GM21576 (cell line): ENCODE data around the gene LPCAT4.
A peak's percentile ranks its signal among the peaks of the same experiment; 100 is the strongest.
"Not testable (repeated sequence)": the region's sequence is repeated elsewhere in the genome, so short reads cannot be mapped to it uniquely, and the experiment has no call there.

Experiments used
- ATAC-seq: cut with Tn5 transposase; IDR thresholded peaks from one replicate; pipeline ENCODE4 v1.9.1; 2021; ENCODE audit warnings: mild to moderate bottlenecking, moderate library complexity; ENCODE audit not compliant: unreplicated experiment

The LPCAT4 gene

DNA sequence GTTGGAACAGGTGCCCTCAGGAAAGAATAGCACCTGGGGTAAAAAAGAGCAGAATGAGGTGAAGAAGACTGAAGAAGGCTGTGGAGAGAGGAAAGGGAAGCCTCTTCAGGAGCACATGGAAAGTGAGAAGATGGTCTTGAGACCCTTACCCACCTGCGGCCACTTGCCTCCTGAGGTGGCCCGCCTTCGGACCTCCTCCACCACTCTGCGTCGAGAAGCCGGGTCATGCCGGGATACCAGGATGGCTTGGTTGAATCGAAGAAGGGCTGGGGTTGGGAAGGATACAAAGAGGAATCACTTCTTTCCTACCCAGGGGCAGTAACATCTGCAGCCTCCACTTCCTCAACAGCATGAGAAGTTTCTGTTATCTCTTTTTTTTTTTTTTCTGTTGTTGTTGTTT, 3.0 kb downstream of the LPCAT4 start:
- no peak for ATAC-seq

DNA sequence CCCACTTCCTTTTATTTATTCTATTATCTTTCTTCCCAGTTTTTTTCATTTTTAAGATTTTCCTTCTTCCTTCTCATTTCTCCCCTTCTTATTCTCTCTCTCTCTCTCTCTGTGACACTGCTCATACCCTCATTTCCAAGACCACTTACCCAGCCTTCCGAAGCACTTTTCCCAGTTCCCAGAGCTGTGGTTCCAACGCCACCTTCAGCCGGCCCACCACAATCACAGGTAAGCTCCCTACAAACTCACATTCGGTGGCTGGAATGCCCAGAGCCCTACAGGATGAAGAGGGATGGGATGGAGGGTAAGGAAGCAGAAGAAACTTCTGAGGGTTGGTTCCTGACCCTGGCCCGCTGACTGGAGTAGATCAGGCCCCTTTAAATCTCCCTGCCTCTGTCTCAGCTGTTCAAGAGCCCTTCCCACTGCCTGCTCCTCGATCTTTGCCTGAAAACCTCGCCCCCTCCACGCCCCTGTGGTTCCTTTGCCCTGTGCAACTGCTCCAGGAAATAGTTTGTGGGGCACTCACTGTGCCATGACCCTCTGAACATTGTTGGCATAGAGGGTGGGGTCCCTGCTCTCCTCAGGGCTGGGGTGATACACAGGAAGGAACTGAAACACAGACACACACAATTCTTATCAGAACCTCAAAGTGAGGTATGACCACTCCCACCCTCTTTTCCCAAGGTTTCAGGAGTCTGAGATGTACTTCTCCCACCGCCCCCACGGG, 4.8 kb downstream of the LPCAT4 start:
- ATAC-seq: no peak

DNA sequence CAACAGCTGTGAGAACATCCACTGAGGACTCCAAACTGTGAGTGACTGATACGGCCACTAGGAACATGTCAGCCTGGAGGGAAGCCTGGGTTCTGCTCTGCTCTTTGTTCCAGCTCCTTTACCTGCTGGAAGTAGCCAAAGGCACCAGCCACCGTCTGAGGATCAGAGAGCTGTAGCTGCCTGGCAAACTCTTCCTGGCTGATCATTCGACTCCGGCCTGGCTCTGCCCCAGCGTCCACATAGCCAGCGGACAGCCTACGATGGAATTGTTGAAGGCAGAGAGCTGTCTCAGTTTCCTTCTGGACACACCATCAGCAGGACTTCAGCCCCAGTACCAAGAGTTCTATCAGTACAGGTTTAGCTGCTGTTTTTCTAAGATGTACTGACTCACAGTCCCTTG, 5.7 kb downstream of the LPCAT4 start:
- no peak for ATAC-seq

GRCh38 chr15:34360298-34360697, 6.7 kb downstream of the LPCAT4 start:
- no peak for ATAC-seq

DNA sequence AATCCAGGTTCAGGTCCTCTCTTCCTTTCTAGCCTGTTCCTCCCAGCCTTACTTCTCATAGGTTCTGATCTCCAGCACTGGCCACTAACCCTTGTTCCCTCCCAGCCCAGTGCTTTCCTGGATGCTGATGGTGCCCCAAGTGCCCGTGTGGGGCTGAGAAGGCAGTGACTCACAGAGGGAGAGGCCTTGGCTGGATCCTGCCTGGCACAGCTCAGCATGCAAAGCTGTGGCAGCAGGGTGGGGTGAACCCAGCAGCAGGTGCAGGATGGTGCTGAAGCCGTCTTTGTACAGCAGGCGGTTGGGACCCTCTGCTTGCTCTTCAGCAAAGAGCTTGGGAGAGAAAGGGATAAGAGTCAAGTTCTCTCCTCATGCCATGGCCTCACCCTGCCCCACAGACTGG, 7.6 kb downstream of the LPCAT4 start:
- no peak for ATAC-seq

GRCh38 chr15:34358948-34359347, 8.0 kb downstream of the LPCAT4 start:
- ATAC-seq: no peak

- no peak for ATAC-seq
These were observed 8.6 kb downstream of the LPCAT4 start for GRCh38 chr15:34358367-34358766.

DNA sequence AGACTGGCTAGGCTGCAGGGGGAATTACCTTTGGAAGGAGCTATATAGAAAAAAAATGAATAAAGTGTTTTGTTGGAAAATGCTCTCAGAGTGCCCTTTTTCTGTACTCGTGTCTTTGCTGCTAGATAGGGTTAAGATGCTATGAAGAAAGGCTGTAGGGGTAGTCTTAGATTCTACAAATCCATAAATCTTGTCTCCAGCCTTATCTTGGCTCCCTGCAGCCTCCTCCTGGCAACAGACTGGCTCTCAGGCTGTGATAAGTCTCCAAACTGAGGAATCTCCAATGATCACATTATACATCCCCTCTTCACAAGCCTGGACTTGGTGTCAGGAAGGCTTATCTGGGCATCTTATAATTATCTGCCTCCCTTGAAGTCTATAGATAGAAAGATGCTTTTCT, 9.3 kb downstream of the LPCAT4 start:
- ATAC-seq: no peak

DNA sequence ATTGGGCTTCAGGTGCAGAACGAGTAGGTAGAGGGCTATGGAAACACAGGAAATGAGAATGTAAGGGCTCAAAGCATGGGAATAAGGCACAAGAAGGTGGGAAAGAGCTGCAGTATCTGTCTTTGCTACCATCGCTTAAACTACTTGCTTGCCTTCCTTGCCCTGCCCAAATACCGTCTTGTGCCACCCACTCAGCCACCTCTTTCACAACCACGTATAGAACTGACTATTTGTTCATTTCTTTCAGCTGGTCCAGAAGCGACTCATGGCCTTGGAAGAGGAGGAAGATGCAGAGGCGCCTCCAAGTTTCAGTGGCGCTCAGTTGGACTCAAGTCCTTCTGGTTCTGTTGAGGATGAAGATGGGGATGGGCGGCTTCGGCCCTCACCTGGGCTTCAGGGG, 11.8 kb downstream of the LPCAT4 start:
- ATAC-seq: no peak

- no peak for ATAC-seq
These were observed 12.7 kb downstream of the LPCAT4 start for GRCh38 chr15:34354286-34354685.

GRCh38 chr15:34353627-34354026, 13.4 kb downstream of the LPCAT4 start:
- ATAC-seq: no peak

DNA sequence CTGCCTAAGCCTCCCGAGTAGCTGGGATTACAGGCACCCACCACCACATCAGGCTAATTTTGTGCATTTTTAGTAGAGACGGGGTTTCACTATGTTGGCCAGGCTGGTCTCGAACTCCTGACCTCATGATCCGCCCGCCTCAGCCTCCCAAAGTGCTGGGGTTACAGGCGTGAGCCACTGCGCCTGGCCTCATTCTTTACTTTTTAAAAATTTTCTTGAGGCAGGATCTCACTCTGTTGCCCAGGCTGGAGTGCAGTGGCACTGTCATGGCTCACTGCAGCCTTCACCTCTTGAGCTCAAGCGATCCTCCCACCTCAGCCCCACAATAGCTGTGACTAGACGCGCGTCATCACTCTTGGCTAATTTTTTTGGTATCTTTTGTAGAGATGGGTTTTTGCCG, 14.0 kb downstream of the LPCAT4 start:
- not testable (repeated sequence) for ATAC-seq

- no peak for ATAC-seq
These were observed 17.2 kb downstream of the LPCAT4 start for GRCh38 chr15:34349769-34350168.

DNA sequence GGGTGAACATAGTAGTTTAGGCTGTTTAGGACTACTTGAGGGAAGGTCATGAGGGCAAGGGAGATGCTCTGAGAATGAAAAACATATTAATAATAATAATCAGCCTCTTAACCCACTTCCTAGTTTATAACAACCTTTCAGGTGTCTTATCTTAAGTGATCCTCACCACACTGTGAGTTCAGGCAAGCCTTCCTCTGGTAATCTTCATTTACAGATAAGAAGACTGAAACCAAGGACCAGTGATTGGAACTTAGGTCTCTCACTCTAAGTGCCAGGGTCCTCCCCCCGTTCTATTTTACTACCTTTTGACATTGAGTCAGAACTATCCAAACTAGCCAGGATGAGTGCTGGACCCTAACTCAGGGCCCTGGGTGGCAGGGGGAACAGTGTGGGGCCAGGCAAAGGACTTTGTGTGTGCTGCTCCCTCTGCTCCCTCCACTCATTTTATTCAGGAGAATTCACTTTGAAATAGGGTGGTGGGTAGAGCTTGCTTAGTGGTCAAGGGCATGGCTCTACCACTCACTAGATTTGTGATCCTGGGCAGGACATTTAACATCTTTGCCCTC, 18.2 kb downstream of the LPCAT4 start:
- no peak for ATAC-seq

- no peak for ATAC-seq
These were observed 18.9 kb downstream of the LPCAT4 start for GRCh38 chr15:34347951-34348638.

DNA sequence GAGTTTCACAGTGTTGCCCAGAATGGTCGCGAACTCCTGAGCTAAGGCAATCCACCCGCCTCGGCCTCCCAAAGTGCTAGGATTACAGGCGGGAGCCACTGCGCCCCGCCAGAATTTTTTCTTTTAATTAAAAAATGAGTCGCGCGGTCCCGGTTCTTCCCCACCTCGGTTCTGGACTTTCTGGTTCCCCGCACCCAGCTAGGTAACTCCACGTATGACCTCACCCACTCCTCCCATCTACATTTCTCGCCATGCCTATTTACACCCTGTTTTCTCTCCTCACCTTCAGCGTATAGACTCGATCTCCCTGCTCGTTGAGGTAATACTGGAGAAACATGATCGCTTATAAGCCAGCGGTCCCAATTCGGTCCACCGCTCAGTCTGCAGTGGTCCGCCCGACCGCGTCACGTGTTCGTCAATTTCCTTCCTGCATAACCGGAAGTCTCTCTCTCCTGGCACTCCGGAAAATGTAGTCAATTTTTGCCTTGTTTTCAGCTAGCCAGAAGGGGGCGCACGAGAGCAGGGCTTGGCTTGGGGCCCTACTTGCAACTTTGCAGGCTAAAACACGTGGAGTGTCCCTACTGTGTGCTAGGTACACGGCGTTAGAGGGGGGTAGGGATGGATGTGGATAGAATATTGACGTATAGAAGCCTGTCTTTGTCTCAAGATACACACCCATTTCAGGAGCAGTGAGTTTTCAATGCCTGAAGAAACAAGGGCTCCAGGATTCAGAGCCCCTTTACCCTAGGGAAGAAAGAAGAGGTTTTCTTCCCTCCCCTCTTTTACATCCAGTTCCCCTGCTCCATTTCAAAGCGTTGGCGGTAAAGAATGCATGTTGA, 24.0 kb downstream of the LPCAT4 start, which contains the start of the genes NOP10 and NUTM1:
TSS of gene NOP10 (minus strand) at position 400 of the 839 bp plus-strand sequence. CDS start at position 337, 63 bp downstream.
TSS of gene NUTM1 (plus strand) at position 579 of the 839 bp plus-strand sequence. CDS start 382 bp downstream, outside the sequence.
- peak; percentile 85 for ATAC-seq

GRCh38 chr15:34342213-34342736, 24.7 kb downstream of the LPCAT4 start:
- ATAC-seq: not testable (repeated sequence)

DNA sequence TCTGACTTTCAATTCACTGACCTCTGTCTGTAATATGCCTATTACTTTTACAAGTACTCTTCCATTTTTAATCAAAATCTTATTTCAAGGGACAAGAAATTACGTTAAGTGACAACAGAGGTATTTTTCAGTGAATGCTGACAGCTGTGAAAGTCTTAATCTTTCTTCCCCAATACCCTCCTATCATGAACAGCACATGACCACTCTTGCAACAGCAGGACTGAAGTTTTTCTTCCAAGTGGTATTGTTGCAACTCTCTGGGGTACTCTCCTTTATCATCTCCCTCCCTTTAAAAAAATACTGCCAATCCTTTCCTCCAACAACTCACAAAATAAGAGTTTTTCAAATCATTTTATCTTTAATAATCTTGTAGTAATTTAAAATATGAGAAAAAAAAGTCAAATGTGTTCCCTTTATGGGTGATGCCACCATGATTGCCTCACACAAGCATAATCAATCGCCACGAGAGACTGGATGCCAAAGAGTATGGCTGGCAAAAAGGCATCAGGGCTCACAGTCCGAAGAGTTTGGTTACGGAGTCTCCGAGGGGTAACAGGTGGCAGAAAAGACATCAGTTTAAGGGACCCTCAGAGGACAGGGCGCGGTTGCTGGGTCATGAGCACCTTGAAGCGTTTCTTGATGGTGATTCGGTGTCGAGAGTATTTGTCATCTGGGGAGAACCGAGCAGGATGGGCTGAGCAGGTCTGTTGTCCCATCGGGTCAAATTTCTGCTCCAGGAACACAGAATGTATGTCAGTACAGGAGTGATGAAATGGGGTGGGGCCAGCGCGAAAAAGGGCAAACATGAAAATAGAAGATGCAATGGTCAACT, 25.4 kb downstream of the LPCAT4 start:
- no peak for ATAC-seq

DNA sequence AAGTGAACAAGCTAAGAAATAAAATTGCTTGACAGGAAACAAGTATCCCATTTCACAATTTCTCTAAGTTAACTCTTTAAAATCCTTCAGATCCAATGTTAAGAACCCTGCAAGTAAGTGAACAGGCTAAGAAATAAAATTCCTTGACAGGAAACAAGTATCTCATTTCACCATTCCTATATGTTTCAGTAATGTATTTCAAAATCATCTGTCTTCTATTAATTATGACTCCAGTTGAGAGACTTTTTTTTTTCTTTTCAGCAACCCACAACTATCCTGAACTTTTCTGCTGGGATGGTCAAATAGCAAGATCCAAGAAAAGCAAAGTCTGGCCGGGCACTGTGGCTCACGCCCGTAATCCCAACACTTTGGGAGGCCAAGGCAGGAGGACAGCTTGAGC, 27.1 kb downstream of the LPCAT4 start:
- ATAC-seq: no peak

DNA sequence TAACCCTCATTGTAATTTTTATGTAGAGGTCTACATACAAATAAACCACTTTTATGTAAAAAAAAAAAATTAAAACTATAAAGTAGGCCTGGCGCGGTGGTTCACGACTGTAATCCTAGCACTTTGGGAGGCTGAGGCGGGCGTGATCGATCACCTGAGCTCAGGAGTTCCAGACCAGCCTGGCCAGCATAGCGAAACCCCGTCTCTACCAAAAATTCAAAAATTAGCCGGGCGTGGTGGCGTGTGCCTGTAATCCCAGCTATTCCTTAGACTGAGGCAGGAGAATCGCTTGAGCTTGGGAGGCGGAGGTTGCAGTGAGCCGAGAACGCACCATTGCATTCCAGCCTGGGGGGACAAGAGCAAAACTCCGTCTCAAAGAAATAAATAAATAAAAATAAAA, 28.6 kb downstream of the LPCAT4 start:
- no peak for ATAC-seq
